ENCODE measurements around the gene NRIP1.

NRIP1 gene

DNA sequence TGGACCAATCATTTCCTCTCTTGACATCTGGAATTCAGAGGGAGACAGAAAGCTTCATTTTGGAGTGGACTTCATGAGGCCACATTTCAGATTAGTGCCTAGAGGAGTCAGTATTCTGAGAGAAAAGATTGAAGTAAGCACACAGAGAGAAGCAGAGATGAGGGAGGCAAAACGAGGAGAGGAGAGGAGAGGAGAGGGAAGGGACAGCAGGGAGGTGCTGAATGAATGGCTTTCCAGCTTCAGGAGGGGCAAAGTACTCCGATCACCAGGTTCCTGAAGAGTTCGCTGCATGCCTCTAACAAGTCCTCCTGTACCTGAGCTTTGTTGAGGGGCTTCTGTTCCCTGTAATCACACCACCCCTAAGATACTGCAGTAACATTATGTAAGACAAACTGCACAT lies 76.0 kb downstream of the NRIP1 start:
- H3K9ac ChIP-seq (ENCODE audit: low read length), result no peak overlapping the region
- peaks cover 5% of the 10 kb centered on the region for H3K4me1 ChIP-seq (ENCODE audit: control insufficient read depth, insufficient read depth, low read length)
- H3K4me3 ChIP-seq (ENCODE audit: low read length), result no peak overlapping the region
- H3K9me3 ChIP-seq (ENCODE audit: control insufficient read depth, low read length), result no peaks in the 10 kb centered on the region
- H3K27me3 ChIP-seq (replicated peaks; ENCODE audit: control insufficient read depth, insufficient read depth, low read length), result no peaks in the 10 kb centered on the region
- H3K36me3 ChIP-seq (ENCODE audit: control insufficient read depth, insufficient read depth, low read length, severe bottlenecking), result peaks cover 46% of the 10 kb centered on the region
- no peak for DNase-seq (ENCODE audit: low read depth)

DNA sequence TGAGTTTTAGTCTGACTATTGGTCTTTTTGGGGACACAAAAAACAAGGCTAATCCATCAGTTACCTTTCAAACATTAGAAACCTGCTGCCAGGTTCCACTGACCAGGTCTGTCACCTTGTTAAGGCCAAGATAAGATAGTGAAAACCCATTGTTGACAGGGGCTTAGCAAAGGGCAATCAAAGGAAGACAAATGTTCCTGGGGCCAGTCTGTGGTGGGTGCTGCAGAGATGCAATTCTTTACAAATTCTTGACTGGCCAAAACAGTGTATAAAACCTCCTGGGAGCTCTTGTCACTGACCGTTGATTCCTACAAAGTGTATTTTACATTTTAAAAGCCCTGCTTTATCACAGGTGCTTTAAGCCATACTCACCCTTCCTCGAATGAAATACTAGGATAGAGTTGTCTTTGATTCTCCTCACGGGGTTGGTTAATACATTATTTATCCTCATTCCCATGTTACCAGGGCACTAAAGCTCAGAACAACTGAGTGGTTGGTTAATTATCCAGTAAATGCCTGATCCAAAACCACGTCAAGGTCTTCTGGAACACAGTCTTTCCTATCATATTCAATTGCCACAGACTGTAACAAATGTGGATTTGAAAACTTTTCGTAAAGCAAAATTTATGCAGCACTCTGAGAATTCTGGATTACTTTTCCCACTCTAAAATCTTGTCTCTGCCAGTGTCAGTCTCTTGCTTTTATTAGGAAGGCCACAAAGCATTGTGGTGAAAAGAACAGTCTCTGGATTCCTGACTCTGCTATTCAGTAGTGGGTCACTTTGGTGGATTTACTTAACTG lies 77.2 kb downstream of the NRIP1 start:
- Histone ChIP-seq H3K4me3 (ENCODE audit: low read length) (no peak overlapping the region), H3K27me3 (replicated peaks; ENCODE audit: control insufficient read depth, insufficient read depth, low read length) (no peaks in the 10 kb centered on the region), H3K4me1 (ENCODE audit: control insufficient read depth, insufficient read depth, low read length) (peaks cover 5% of the 10 kb centered on the region), H3K9me3 (ENCODE audit: control insufficient read depth, low read length) (no peaks in the 10 kb centered on the region), H3K36me3 (ENCODE audit: control insufficient read depth, insufficient read depth, low read length, severe bottlenecking) (peaks cover 53% of the 10 kb centered on the region), H3K9ac (ENCODE audit: low read length) (no peak overlapping the region)
- no peak for DNase-seq (ENCODE audit: low read depth)

DNA sequence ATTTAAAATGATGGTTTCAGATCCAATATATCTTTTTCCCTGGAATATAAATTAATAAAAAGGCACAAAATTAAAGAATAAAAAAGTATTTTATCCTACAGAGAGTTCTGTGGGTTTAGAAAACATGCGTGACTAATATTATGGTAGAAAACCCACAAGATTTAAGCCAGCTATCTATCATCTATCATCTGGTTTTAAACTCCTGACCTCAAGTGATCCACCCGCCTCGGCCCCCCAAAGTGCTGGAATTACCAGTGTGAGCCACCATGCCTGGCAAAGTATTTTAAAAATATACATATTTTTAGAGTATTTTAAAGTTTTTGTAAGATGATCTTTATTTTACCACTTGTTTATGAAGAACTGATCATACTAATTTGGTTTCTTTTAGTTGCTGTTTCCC lies 79.5 kb downstream of the NRIP1 start:
- H3K36me3 ChIP-seq (ENCODE audit: control insufficient read depth, insufficient read depth, low read length, severe bottlenecking), result peaks cover 45% of the 10 kb centered on the region
- peaks cover 5% of the 10 kb centered on the region for H3K4me1 ChIP-seq (ENCODE audit: control insufficient read depth, insufficient read depth, low read length)
- H3K4me3 ChIP-seq (ENCODE audit: low read length), result no peak overlapping the region
- H3K9ac ChIP-seq (ENCODE audit: low read length), result no peak overlapping the region
- no peaks in the 10 kb centered on the region for H3K27me3 ChIP-seq (replicated peaks; ENCODE audit: control insufficient read depth, insufficient read depth, low read length)
- no peaks in the 10 kb centered on the region for H3K9me3 ChIP-seq (ENCODE audit: control insufficient read depth, low read length)
- DNase-seq (ENCODE audit: low read depth), result no peak

DNA sequence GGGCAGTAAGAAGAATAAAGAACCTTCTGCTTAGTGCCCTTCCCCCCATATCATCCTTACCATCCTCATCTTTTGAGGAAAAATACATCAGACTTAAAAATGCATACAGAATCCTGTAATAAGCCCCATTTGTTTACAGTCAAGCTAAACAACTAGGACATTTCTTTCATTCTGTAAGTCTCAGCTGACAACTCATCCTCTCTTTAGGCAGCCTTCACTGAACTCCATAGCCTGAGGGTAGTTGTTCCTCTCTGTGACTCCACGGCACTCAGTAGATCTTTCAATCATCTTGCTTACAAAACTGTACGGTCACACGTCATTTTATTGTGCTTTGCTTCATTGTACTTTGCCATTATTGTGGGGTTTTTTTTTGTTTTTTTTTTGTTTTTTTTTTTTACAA lies 82.5 kb downstream of the NRIP1 start:
- Histone ChIP-seq H3K9me3 (ENCODE audit: control insufficient read depth, low read length) (no peaks in the 10 kb centered on the region), H3K4me3 (ENCODE audit: low read length) (no peak overlapping the region), H3K4me1 (ENCODE audit: control insufficient read depth, insufficient read depth, low read length) (no peaks in the 10 kb centered on the region), H3K36me3 (ENCODE audit: control insufficient read depth, insufficient read depth, low read length, severe bottlenecking) (peaks cover 30% of the 10 kb centered on the region), H3K27me3 (replicated peaks; ENCODE audit: control insufficient read depth, insufficient read depth, low read length) (no peaks in the 10 kb centered on the region), H3K9ac (ENCODE audit: low read length) (no peak overlapping the region)
- DNase-seq (ENCODE audit: low read depth), result peak; percentile 51

DNA sequence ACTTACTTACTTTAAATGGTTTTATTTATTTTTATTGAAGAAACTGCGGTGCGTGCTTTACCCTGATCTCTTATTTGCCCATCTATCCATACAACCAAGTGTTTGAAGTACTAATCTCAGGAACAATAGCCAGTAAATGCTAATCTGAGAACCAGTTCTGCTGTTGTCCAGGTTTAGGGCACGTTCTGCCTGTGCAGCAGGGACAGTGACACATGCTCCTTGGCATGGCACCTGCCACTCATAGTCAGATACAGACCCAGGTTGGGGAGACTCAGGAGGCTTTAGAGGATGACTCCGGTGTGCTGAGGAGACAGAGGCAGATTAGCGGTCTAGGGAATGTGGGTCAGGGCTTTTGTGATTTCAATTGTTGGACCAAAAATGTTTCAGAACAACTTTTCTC lies 83.6 kb downstream of the NRIP1 start:
- Histone ChIP-seq H3K36me3 (ENCODE audit: control insufficient read depth, insufficient read depth, low read length, severe bottlenecking) (peaks cover 30% of the 10 kb centered on the region), H3K4me3 (ENCODE audit: low read length) (no peak overlapping the region), H3K27me3 (replicated peaks; ENCODE audit: control insufficient read depth, insufficient read depth, low read length) (no peaks in the 10 kb centered on the region), H3K9ac (ENCODE audit: low read length) (no peak overlapping the region), H3K9me3 (ENCODE audit: control insufficient read depth, low read length) (no peaks in the 10 kb centered on the region), H3K4me1 (ENCODE audit: control insufficient read depth, insufficient read depth, low read length) (no peaks in the 10 kb centered on the region)
- DNase-seq (ENCODE audit: low read depth), result no peak

DNA sequence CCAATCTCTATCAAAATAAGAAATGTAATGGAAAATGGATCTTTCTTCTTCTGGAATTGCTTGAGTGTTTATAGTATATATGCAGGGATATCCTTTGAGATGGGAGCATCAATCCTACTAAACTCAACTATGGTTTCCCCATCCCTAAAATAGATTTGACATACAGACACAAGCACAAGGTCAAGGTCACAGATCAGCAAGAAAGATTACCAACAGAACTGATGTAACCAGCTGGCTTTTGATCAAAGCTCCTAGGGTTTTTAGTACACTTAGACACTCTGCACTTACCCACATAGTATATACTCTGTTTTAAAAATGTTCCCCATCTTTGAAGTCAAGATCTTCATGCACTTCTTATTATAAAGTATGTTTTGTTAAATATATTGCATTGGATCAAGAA lies 85.5 kb downstream of the NRIP1 start:
- no peak for DNase-seq (ENCODE audit: low read depth)
- no peaks in the 10 kb centered on the region for H3K9me3 ChIP-seq (ENCODE audit: control insufficient read depth, low read length)
- H3K9ac ChIP-seq (ENCODE audit: low read length), result no peak overlapping the region
- H3K4me3 ChIP-seq (ENCODE audit: low read length), result no peak overlapping the region
- H3K27me3 ChIP-seq (replicated peaks; ENCODE audit: control insufficient read depth, insufficient read depth, low read length), result no peaks in the 10 kb centered on the region
- H3K4me1 ChIP-seq (ENCODE audit: control insufficient read depth, insufficient read depth, low read length), result peaks cover 3% of the 10 kb centered on the region
- H3K36me3 ChIP-seq (ENCODE audit: control insufficient read depth, insufficient read depth, low read length, severe bottlenecking), result peaks cover 29% of the 10 kb centered on the region

DNA sequence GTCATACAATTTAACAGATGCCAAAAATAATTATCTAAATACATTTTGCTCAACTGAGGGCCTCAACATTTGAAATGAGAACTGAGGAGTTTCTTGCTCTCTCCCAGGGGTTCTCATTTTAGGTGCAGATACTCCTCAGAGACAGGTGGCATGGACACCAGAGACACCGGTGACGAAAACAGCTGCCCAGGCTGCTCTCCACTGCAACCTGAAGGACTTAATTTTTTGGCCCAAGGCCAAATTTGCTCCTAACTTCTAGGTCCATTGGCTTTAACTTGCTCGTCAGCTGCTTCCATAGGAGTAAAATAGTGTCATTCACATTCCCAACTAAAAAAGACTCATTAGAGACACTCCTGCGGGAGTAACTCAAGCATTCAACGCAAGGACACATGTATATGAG lies 87.0 kb downstream of the NRIP1 start:
- Histone ChIP-seq H3K4me1 (ENCODE audit: control insufficient read depth, insufficient read depth, low read length) (peaks cover 3% of the 10 kb centered on the region), H3K27me3 (replicated peaks; ENCODE audit: control insufficient read depth, insufficient read depth, low read length) (no peaks in the 10 kb centered on the region), H3K36me3 (ENCODE audit: control insufficient read depth, insufficient read depth, low read length, severe bottlenecking) (peaks cover 21% of the 10 kb centered on the region), H3K4me3 (ENCODE audit: low read length) (no peak overlapping the region), H3K9me3 (ENCODE audit: control insufficient read depth, low read length) (no peaks in the 10 kb centered on the region), H3K9ac (ENCODE audit: low read length) (no peak overlapping the region)
- DNase-seq (ENCODE audit: low read depth), result no peak

DNA sequence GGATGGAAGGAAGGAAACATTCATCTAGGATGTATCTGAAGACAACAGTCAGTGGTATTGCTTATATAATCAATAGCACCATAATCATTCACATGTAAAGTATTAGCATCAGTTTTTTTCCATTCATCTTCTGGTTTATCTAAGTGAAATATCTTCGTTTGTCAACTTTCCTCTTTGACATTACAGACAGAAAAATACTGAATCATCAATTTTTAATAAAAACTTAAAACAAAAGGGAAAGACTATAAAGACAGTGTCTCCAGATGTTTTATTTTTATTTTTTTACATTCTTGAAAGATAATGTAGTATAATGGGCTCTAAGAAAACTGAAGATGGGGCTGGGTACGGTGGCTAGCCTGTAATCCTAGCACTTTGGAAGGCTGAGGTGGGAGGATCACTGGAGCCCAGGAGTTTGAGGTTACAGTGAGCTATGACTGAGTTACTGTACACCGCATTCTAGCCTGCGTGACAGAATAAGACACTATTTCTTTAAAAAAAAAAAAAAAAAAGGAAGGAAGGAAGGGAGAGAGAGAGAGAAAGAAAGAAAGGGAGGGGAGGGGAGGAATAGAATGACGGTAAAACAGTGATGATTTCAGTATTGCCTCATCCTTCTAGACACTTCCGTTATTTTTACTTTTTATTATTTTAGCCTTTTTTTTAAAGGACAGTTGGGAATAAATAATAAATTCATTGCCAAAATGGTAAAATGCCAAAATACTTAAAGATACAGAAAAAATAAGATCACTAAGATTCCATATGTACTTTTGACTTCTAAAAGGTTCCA lies 89.5 kb downstream of the NRIP1 start:
- H3K4me3 ChIP-seq (ENCODE audit: low read length), result no peak overlapping the region
- no peak overlapping the region for H3K9ac ChIP-seq (ENCODE audit: low read length)
- H3K9me3 ChIP-seq (ENCODE audit: control insufficient read depth, low read length), result no peaks in the 10 kb centered on the region
- DNase-seq (ENCODE audit: low read depth), result no peak
- H3K4me1 ChIP-seq (ENCODE audit: control insufficient read depth, insufficient read depth, low read length), result peaks cover 3% of the 10 kb centered on the region
- no peaks in the 10 kb centered on the region for H3K27me3 ChIP-seq (replicated peaks; ENCODE audit: control insufficient read depth, insufficient read depth, low read length)
- peaks cover 12% of the 10 kb centered on the region for H3K36me3 ChIP-seq (ENCODE audit: control insufficient read depth, insufficient read depth, low read length, severe bottlenecking)

DNA sequence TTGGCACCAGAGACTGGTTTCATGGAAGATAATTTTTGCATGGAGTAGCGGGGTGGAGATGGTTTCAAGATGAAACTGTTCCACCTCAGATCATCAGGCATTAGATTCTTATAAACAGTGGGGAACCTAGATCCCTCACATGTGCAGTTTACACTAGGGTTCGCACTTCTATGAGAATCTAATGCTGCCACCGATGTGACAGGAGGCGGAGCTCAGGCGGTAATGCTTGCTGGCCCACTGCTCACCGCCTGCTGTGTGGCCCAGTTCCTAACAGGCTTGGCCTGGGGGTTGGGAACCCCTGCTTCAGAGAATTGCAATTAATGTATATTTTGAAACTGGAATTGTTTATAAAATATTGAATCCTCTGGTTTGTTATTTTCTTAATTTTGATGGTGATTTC lies 92.1 kb downstream of the NRIP1 start:
- Histone ChIP-seq H3K4me1 (ENCODE audit: control insufficient read depth, insufficient read depth, low read length) (peaks cover 3% of the 10 kb centered on the region), H3K4me3 (ENCODE audit: low read length) (no peak overlapping the region), H3K36me3 (ENCODE audit: control insufficient read depth, insufficient read depth, low read length, severe bottlenecking) (peaks cover 17% of the 10 kb centered on the region), H3K27me3 (replicated peaks; ENCODE audit: control insufficient read depth, insufficient read depth, low read length) (no peaks in the 10 kb centered on the region), H3K9me3 (ENCODE audit: control insufficient read depth, low read length) (no peaks in the 10 kb centered on the region), H3K9ac (ENCODE audit: low read length) (no peak overlapping the region)
- no peak for DNase-seq (ENCODE audit: low read depth)

DNA sequence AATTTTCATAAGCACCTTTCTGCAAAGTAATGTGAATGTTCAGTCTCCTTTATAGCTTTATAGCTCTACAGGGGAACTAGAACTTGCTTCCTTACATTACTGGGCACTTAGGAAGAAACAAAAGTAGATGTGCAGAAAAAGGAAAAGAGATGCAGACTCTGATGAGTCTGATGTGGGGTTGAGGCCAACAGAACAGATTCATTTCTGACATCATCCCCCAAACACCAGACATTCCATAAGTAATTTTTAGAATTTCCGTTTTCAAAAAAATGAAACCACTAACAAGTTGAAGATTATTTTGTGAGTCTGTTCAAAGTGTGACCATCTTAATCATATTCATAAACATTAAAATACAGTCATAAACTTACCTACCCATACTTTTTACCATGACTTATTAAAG lies 96.0 kb downstream of the NRIP1 start:
- no peaks in the 10 kb centered on the region for H3K27me3 ChIP-seq (replicated peaks; ENCODE audit: control insufficient read depth, insufficient read depth, low read length)
- no peak for DNase-seq (ENCODE audit: low read depth)

DNA sequence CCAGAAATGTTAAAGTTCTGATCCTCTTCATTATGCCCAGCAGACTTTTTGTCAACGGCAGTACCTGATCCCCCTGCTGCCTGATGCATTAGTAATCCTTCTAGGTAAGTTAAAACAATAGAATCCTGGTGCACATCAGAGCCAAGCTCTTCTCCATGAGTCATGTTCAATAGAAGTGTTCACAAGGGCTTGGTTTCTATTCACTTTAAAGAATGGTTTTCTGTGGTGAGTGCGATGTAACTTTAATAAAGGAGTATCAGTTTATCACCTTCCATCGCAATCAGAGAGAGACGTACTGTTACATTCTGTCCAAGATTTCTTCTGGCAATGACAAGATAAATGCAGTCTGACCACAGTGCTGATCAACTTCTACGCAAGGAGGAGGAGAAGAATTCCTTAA lies 96.8 kb downstream of the NRIP1 start:
- peaks cover 44% of the 10 kb centered on the region for H3K36me3 ChIP-seq (ENCODE audit: control insufficient read depth, insufficient read depth, low read length, severe bottlenecking)
- no peak overlapping the region for H3K4me3 ChIP-seq (ENCODE audit: low read length)
- DNase-seq (ENCODE audit: low read depth), result no peak
- H3K4me1 ChIP-seq (ENCODE audit: control insufficient read depth, insufficient read depth, low read length), result peaks cover 2% of the 10 kb centered on the region
- H3K27me3 ChIP-seq (replicated peaks; ENCODE audit: control insufficient read depth, insufficient read depth, low read length), result no peaks in the 10 kb centered on the region
- H3K9me3 ChIP-seq (ENCODE audit: control insufficient read depth, low read length), result no peaks in the 10 kb centered on the region
- no peak overlapping the region for H3K9ac ChIP-seq (ENCODE audit: low read length)

More for the DNA sequence above, 96.0 kb downstream of the NRIP1 start:
- H3K9me3 ChIP-seq (ENCODE audit: control insufficient read depth, low read length), result no peaks in the 10 kb centered on the region
- no peak overlapping the region for H3K4me3 ChIP-seq (ENCODE audit: low read length)
- peaks cover 37% of the 10 kb centered on the region for H3K36me3 ChIP-seq (ENCODE audit: control insufficient read depth, insufficient read depth, low read length, severe bottlenecking)
- H3K4me1 ChIP-seq (ENCODE audit: control insufficient read depth, insufficient read depth, low read length), result no peaks in the 10 kb centered on the region
- H3K9ac ChIP-seq (ENCODE audit: low read length), result no peak overlapping the region

Measured in adipocyte (in vitro differentiated cells).